Body of pancreas (tissue), 4 donors: ENCODE data around the gene DENND4B. TPM values are rescaled to one million over a fixed set of nuclear protein-coding genes. Genes with fewer than 3 reads are reported as not detected.

Experiments used
- ATAC-seq: fragments of 150-250 bp; one replicate; pipeline ENCODE4 v1.9.1; 2016
- DNase-seq, 4 donors: peaks; one replicate each; pipeline ENCODE4 v3.0.0-alpha.2; 2019
- H3K27ac ChIP-seq, 4 donors: fragments of 200-600 bp; sonication (generic); 1 replicate in 3 of 4; 2 replicates in 1 of 4; pipeline versions ENCODE4 v1.5.1 to v1.6.1; 2016 to 2019; ENCODE audit warnings: mild to moderate bottlenecking in 1 of 4, mixed read lengths in 1 of 4, moderate library complexity in 1 of 4
- H3K27me3 ChIP-seq, 2 donors: fragments of 200-600 bp; sonication (generic); one replicate each; pipeline ENCODE4 v1.6.0; 2016; ENCODE audit warnings: mild to moderate bottlenecking in 1 of 2
- H3K36me3 ChIP-seq, 2 donors: fragments of 200-600 bp; sonication (generic); replicated peaks in 1 of 2; 2 replicates each; pipeline ENCODE4 v1.5.1; 2016; ENCODE audit warnings: low read depth in 2 of 2; ENCODE audit not compliant: insufficient read depth in 1 of 2
- H3K4me1 ChIP-seq: fragments of 200-600 bp; sonication (generic); one replicate; pipeline ENCODE4 v1.6.0; 2016
- H3K4me3 ChIP-seq, 2 donors: fragments of 200-600 bp; sonication (generic); 1 replicate in 1 of 2; 2 replicates in 1 of 2; pipeline ENCODE4 v1.5.1; 2016 to 2019
- H3K9me3 ChIP-seq, 3 donors: fragments of 200-600 bp; sonication (generic); 1 replicate in 2 of 3; 2 replicates in 1 of 3; pipeline ENCODE4 v1.5.1; 2016
- POLR2A ChIP-seq, 3 donors: fragments of 450-650 bp; IDR thresholded peaks; one replicate each; pipeline ENCODE4 v1.6.1; 2016; ENCODE audit warnings: antibody characterized with exemption in 3 of 3, mild to moderate bottlenecking in 2 of 3
- WGBS, 2 donors: methylation state at CpG; one replicate each; pipeline ENCODE4 v1.1.5; 2017; 5-methylcytosine and 5-hydroxymethylcytosine counted together
- intact Hi-C: fragments of 100-400 bp; cut with DNase I; formaldehyde crosslinking; loops from one replicate; pipeline ENCODE4 v1.15.1; 2023
- total RNA-seq, 2 donors: library from RNA; depleted of rRNA; stranded (reverse); fragments of >200 nt; gene quantifications; one replicate each; pipeline ENCODE4 v1.1.0, GENCODE V29; 2016
- TF ChIP-seq, protein P1 (sequence below), 7 experiments: fragments of 450-650 bp in 4 of 7; fragments of 200-600 bp in 3 of 7; sonication (generic) in 3 of 7; IDR thresholded peaks; one replicate each; pipeline ENCODE4 v1.5.1; 2016 to 2019; ENCODE audit warnings: antibody characterized with exemption in 7 of 7

DENND4B gene
- total RNA-seq, 2 donors from 2014 or later = 33.2 to 54.7 TPM

DNA sequence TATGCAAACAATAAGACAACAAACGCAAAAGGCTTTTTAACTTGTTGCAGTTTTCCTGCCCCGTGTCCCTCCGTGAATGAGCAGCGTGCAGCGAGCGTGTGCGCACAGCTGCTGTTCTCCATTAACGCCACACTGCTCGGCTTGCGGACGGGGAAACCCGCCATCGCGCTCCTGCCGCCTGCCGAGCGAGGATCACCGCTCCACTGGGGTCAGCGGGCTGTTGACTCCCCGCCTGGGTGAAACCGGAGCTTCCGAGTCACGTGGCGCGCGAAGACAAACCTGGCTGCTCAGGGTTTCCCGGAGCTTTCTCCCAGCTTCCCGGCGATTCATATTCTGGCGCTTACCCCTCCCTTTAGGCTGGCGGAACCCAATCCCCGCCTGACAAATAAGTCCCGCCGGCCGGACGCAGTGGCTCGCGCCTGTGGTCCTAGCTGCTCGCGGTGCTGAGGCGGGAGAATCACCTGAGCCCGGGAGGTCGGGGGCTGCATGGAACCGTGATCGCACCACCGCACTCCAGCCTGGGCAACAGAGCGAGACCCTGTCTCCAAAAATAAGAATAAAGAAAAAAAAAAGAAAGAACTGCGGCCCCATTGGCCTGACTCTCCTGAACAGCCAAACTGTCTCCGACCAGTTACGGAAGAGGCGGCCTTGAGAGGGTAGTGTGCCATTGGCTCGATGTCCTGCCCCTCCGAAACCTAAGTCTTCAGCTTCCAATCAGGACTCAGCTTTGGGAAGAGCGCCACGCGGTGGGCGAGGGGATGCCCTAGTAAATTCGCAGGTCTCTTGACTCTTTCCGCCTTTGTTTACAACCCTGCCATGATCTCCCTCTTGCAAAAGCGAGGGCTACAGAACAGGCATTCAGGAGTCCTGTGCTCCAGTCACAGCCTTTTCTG, 20.8 kb upstream of the DENND4B start, which contains the start of gene CREB3L4:
Gene CREB3L4 (plus strand): TSS at position 796 of the 893 bp plus-strand sequence. CDS start 624 bp downstream, outside the sequence.
- WGBS, 2 donors = 0% methylated on average over 32 to 60 of the region's 60 CpGs
- Histone ChIP-seq H3K9me3 (no peaks in the 10 kb centered on the region), H3K27me3 (no peaks in the 10 kb centered on the region), H3K4me3 (peak within 1 kb of the TSS; percentile 11 to 54), H3K27ac (peak within 1 kb of the TSS; percentile 88 to 92 (median 90)), H3K4me1 (peaks cover 45% of the 10 kb centered on the region), H3K36me3 (no peaks in the 10 kb centered on the region)
- TF ChIP-seq POLR2A (IDR thresholded peaks at IDR 0.05) = peak; percentile 93 to 98 (median 98)
- TF ChIP-seq, protein P1, sequence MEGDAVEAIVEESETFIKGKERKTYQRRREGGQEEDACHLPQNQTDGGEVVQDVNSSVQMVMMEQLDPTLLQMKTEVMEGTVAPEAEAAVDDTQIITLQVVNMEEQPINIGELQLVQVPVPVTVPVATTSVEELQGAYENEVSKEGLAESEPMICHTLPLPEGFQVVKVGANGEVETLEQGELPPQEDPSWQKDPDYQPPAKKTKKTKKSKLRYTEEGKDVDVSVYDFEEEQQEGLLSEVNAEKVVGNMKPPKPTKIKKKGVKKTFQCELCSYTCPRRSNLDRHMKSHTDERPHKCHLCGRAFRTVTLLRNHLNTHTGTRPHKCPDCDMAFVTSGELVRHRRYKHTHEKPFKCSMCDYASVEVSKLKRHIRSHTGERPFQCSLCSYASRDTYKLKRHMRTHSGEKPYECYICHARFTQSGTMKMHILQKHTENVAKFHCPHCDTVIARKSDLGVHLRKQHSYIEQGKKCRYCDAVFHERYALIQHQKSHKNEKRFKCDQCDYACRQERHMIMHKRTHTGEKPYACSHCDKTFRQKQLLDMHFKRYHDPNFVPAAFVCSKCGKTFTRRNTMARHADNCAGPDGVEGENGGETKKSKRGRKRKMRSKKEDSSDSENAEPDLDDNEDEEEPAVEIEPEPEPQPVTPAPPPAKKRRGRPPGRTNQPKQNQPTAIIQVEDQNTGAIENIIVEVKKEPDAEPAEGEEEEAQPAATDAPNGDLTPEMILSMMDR (IDR thresholded peaks at IDR 0.05) = peak in 6 of 7 experiments; percentile 15 to 44 (median 26)
- intact Hi-C loops = no loop called here
- ATAC-seq (peak; percentile 83), DNase-seq (peak; percentile 93 to 96 (median 96))

DNA sequence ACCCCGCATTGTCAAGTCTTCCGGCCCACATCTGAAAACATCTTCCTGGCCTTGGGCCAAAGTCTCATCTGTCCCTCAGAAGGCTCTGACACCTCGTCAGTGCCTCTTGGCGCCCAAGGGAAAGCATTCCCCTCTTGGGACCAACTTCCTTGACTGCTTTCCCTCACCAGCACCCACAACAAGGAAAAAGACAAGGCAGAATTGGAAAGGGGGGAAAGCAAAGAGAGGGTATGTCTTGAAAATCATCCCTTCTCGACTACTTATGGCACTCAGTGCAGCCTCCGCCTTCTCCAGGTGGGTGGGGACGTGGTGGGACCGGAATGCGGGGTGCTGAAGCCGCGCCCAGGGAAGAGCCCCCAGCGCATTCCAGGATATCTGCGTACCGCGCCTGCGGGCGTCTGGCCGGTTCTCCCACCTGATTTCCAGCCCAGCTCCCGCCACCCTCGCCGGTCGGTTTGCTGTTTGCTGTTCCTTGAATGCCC, 17.4 kb upstream of the DENND4B start:
- 1 to 3% methylated on average over 21 to 22 of the region's 22 CpGs for WGBS, 2 donors
- intact Hi-C loops = no loop called here
- Histone ChIP-seq H3K4me1 (peaks cover 65% of the 10 kb centered on the region), H3K9me3 (no peaks in the 10 kb centered on the region), H3K36me3 (peaks cover 0 to 4% of the 10 kb centered on the region in 2 donors), H3K4me3 (peak overlapping the region; percentile 5 to 44), H3K27ac (peak overlapping the region; percentile 81 to 95 (median 89)), H3K27me3 (no peaks in the 10 kb centered on the region)
- TF ChIP-seq, protein P1 (IDR thresholded peaks at IDR 0.05) = no peak
- no peak for TF ChIP-seq POLR2A (IDR thresholded peaks at IDR 0.05)
- ATAC-seq (no peak), DNase-seq (peak; percentile 50 to 60 (median 55))

DNA sequence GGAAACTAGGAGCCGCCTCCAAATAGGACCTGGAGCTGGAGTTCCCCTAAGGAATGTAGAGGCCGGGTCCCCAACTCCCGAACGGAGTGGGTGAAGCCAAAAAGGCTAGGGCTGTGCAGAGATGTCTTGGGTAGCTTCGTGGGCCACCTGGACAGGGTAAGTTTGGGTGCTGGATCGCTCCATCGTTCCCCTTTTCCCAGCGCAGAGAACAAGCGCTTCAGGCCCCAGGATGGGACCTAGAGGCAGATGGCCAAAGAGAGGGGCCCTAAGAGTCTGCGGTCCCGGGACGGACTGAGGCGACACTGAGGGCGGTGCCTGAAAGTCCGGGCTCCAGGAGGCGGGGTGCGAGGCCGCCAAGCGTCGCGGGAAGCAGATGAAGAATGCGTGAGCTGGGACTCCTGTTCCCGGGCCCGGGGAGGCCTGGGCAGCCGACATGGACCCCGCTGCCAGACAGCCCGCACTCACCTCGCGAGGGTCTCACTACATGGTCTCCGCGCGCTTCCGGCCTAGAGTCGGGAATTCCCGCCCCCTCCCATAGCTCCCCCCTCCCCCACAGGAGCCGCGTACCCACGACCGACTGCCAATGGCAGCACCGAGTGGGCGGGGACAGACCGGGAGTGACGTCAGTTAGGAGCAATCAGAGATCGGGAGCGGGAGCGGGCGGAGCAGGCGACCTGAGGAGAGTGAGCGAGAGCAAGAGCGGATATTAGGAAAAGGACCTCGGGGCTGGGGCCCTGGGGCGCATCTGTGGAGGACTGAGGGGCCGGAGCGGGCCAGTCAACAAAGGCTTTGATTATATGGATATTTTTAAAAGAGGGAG, 16.7 kb upstream of the DENND4B start, which contains the start of gene SLC39A1:
Gene SLC39A1 (minus strand): TSS at position 508 of the 820 bp plus-strand sequence. CDS start 822 bp downstream, outside the sequence.
- intact Hi-C loops = no loop called here
- Histone ChIP-seq H3K27me3 (no peaks in the 10 kb centered on the region), H3K36me3 (peaks cover 0 to 4% of the 10 kb centered on the region in 2 donors), H3K9me3 (no peaks in the 10 kb centered on the region), H3K4me3 (peak within 1 kb of the TSS; percentile 44 to 72), H3K4me1 (peaks cover 61% of the 10 kb centered on the region), H3K27ac (peak within 1 kb of the TSS; percentile 81 to 95 (median 89))
- TF ChIP-seq, protein P1 (IDR thresholded peaks at IDR 0.05) = no peak
- peak; percentile 25 to 82 (median 80) for TF ChIP-seq POLR2A (IDR thresholded peaks at IDR 0.05)
- WGBS, 2 donors = 1% methylated on average over 16 to 54 of the region's 54 CpGs
- DNase-seq = peak; percentile 99
- peak; percentile 77 for ATAC-seq

DNA sequence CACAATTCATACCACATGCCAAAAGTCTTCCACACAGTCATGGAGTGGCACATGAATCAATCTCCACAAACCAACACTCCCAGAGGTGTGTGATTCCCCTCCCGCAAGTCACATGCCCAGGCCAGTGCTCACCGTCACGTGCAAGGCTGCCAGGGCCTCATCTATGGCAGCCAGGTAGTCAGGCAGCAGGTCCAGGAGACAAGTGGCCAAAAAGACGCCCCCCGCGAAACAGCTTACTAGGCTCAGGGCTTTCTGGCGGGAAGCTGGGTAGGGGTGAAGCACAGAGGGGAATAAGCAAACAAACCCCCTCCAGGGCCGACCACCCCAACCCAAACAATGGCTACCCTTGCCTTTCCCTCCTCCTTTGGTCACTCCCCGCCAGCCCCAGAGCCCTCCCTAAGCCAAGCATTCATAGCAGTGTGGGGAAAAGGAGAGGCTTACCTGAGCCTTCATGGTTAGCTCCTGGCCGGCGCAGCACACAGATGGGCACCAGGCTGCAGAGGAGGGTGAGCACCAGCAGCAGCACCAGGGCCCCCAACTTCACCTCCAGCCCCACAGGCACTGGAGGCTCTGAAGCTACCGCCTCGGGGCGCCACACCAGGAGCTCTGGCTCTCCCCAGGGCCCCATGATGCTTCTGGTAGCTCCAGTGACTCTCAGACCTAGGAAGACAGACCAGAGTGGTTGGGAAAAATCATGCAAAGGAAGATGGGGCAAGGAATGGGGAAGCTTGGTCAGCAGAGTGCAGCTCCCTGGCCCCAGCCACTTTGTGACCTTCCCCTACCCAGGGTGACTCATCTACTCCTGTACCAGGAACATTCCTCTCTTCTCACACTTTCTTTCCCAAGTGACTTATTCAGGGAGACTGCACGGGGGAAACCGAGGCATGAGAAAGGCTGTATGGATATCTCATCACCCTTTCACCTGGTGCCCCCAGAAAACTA, 15.8 kb upstream of the DENND4B start:
- Histone ChIP-seq H3K27ac (peak overlapping the region; percentile 81 to 95 (median 89)), H3K27me3 (no peaks in the 10 kb centered on the region), H3K9me3 (no peaks in the 10 kb centered on the region), H3K36me3 (peaks cover 0 to 4% of the 10 kb centered on the region in 2 donors), H3K4me1 (peaks cover 60% of the 10 kb centered on the region), H3K4me3 (peak overlapping the region; percentile 44 to 72)
- TF ChIP-seq POLR2A (IDR thresholded peaks at IDR 0.05) = no peak
- TF ChIP-seq, protein P1 (IDR thresholded peaks at IDR 0.05) = no peak
- DNase-seq (peak; percentile 33 to 68 (median 55)), ATAC-seq (no peak)
- intact Hi-C loops = no loop called here
- WGBS, 2 donors = 42 to 45% methylated on average over 14 to 16 of the region's 16 CpGs
